Nephron (organoid): ENCODE measurements around the gene SH3BP5.

Experiments
- H3K27ac Mint-ChIP-seq, 3 experiments: 2 replicates each; pipeline ENCODE4 v1.8.0; 2020; ENCODE audit warnings: mixed read lengths in 3 of 3, mild to moderate bottlenecking in 2 of 3, moderate library complexity in 1 of 3
- H3K27me3 Mint-ChIP-seq: 2 replicates; pipeline ENCODE4 v1.8.0; 2021; ENCODE audit warnings: low read depth, mild to moderate bottlenecking, moderate library complexity, mixed read lengths
- H3K36me3 Mint-ChIP-seq: 2 replicates; pipeline ENCODE4 v1.8.0; 2020; ENCODE audit warnings: low read depth, mixed read lengths
- H3K4me1 Mint-ChIP-seq: 2 replicates; pipeline ENCODE4 v1.8.0; 2020; ENCODE audit warnings: mixed read lengths
- H3K4me3 Mint-ChIP-seq, 3 experiments: 2 replicates each; pipeline ENCODE4 v1.8.0; 2020; ENCODE audit warnings: mild to moderate bottlenecking in 3 of 3, mixed read lengths in 3 of 3, moderate library complexity in 2 of 3
- H3K9me3 Mint-ChIP-seq: 2 replicates; pipeline ENCODE4 v1.8.0; 2020; ENCODE audit warnings: mixed read lengths
- CTCF ChIP-seq, 3 experiments: fragments of 200-600 bp; sonication (generic); IDR thresholded peaks; one replicate each; pipeline ENCODE4 v1.5.0; 2021; ENCODE audit warnings: antibody characterized with exemption in 3 of 3; ENCODE audit not compliant: unreplicated experiment in 3 of 3

The SH3BP5 gene

GRCh38 chr3:15262021-15262420 lies 70.4 kb downstream of the SH3BP5 start:
- Mint-ChIP-seq H3K36me3 (peaks cover 38% of the 10 kb centered on the region), H3K9me3 (no peaks in the 10 kb centered on the region), H3K27ac (no peak overlapping the region), H3K27me3 (no peaks in the 10 kb centered on the region), H3K4me1 (peaks cover 16% of the 10 kb centered on the region), H3K4me3 (no peak overlapping the region)
- no peak for TF ChIP-seq CTCF (IDR thresholded peaks at IDR 0.05; ENCODE audit: unreplicated experiment in 3 of 3)

GRCh38 chr3:15261274-15261673 lies 71.1 kb downstream of the SH3BP5 start:
- TF ChIP-seq CTCF (IDR thresholded peaks at IDR 0.05; ENCODE audit: unreplicated experiment in 3 of 3), result no peak
- peaks cover 18% of the 10 kb centered on the region for H3K4me1 Mint-ChIP-seq
- H3K4me3 Mint-ChIP-seq, result no peak overlapping the region
- H3K9me3 Mint-ChIP-seq, result no peaks in the 10 kb centered on the region
- H3K27me3 Mint-ChIP-seq, result no peaks in the 10 kb centered on the region
- peaks cover 41% of the 10 kb centered on the region for H3K36me3 Mint-ChIP-seq
- H3K27ac Mint-ChIP-seq, result no peak overlapping the region

- H3K4me3 Mint-ChIP-seq, result no peak overlapping the region
- peak overlapping the region in 1 of 3 experiments; percentile 20 for H3K27ac Mint-ChIP-seq
- peaks cover 18% of the 10 kb centered on the region for H3K4me1 Mint-ChIP-seq
- H3K9me3 Mint-ChIP-seq, result no peaks in the 10 kb centered on the region
- TF ChIP-seq CTCF (IDR thresholded peaks at IDR 0.05; ENCODE audit: unreplicated experiment in 3 of 3), result no peak
- H3K36me3 Mint-ChIP-seq, result peaks cover 48% of the 10 kb centered on the region
- H3K27me3 Mint-ChIP-seq, result no peaks in the 10 kb centered on the region
These were observed 71.9 kb downstream of the SH3BP5 start for GRCh38 chr3:15260531-15260930.

GRCh38 chr3:15258720-15259119 lies 73.7 kb downstream of the SH3BP5 start:
- no peak overlapping the region for H3K27ac Mint-ChIP-seq
- no peak overlapping the region for H3K4me3 Mint-ChIP-seq
- no peaks in the 10 kb centered on the region for H3K9me3 Mint-ChIP-seq
- peaks cover 12% of the 10 kb centered on the region for H3K4me1 Mint-ChIP-seq
- peaks cover 54% of the 10 kb centered on the region for H3K36me3 Mint-ChIP-seq
- no peak for TF ChIP-seq CTCF (IDR thresholded peaks at IDR 0.05; ENCODE audit: unreplicated experiment in 3 of 3)
- no peaks in the 10 kb centered on the region for H3K27me3 Mint-ChIP-seq

- peak overlapping the region in 2 of 3 experiments; percentile 43 to 62 for H3K27ac Mint-ChIP-seq
- no peak for TF ChIP-seq CTCF (IDR thresholded peaks at IDR 0.05; ENCODE audit: unreplicated experiment in 3 of 3)
- peaks cover 11% of the 10 kb centered on the region for H3K4me1 Mint-ChIP-seq
- H3K9me3 Mint-ChIP-seq, result no peaks in the 10 kb centered on the region
- H3K27me3 Mint-ChIP-seq, result no peaks in the 10 kb centered on the region
- H3K36me3 Mint-ChIP-seq, result peaks cover 66% of the 10 kb centered on the region
- H3K4me3 Mint-ChIP-seq, result no peak overlapping the region
These were observed 75.5 kb downstream of the SH3BP5 start for GRCh38 chr3:15256861-15257341.

- Mint-ChIP-seq H3K4me1 (peaks cover 11% of the 10 kb centered on the region), H3K4me3 (no peak overlapping the region), H3K36me3 (peaks cover 70% of the 10 kb centered on the region), H3K27ac (no peak overlapping the region), H3K9me3 (no peaks in the 10 kb centered on the region), H3K27me3 (no peaks in the 10 kb centered on the region)
- no peak for TF ChIP-seq CTCF (IDR thresholded peaks at IDR 0.05; ENCODE audit: unreplicated experiment in 3 of 3)
These were observed 77.2 kb downstream of the SH3BP5 start for GRCh38 chr3:15255215-15255614.
